ENCODE results near the gene BCKDK.

DNA sequence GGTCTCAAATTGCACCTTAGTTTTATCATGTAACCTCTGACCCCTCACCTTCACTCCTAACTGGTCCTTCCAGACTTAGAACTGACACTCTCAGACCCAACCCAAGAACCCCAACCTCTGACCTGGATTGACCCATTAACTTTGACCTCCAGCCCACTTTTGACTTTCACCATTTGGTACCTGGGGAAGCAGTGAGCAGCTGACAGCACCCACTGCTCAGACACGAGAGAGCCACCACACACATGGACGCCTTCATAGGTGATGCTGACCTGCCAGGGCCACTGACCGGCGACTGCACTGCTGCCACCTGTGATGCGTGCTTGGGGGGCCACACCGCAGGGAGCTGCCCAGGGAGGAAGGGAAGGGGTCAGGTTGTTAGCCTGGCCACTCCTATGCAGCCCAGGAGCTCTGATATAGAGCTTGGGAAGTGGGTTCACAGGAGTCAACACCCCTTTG is 24.9 kb downstream of the BCKDK start:
- TF ChIP-seq, protein P1, sequence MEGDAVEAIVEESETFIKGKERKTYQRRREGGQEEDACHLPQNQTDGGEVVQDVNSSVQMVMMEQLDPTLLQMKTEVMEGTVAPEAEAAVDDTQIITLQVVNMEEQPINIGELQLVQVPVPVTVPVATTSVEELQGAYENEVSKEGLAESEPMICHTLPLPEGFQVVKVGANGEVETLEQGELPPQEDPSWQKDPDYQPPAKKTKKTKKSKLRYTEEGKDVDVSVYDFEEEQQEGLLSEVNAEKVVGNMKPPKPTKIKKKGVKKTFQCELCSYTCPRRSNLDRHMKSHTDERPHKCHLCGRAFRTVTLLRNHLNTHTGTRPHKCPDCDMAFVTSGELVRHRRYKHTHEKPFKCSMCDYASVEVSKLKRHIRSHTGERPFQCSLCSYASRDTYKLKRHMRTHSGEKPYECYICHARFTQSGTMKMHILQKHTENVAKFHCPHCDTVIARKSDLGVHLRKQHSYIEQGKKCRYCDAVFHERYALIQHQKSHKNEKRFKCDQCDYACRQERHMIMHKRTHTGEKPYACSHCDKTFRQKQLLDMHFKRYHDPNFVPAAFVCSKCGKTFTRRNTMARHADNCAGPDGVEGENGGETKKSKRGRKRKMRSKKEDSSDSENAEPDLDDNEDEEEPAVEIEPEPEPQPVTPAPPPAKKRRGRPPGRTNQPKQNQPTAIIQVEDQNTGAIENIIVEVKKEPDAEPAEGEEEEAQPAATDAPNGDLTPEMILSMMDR (IDR thresholded peaks at IDR 0.05): no peak
- no peak for TF ChIP-seq POLR2A (IDR thresholded peaks at IDR 0.05)
